ENCODE data around the gene RRP7A.
"Not testable (repeated sequence)": the region's sequence is repeated elsewhere in the genome, so short reads cannot be mapped to it uniquely, and the experiment has no call there.

RRP7A gene

GRCh38 chr22:42499773-42500160 lies 19.8 kb downstream of the RRP7A start:
- not testable (repeated sequence) for DNase-seq (ENCODE audit: low read depth, low spot score)

GRCh38 chr22:42495533-42496141 lies 24.0 kb downstream of the RRP7A start:
- DNase-seq (ENCODE audit: low read depth, low spot score) = not testable (repeated sequence)

GRCh38 chr22:42493393-42493792 lies 26.2 kb downstream of the RRP7A start:
- peak; percentile 29 for DNase-seq (ENCODE audit: low read depth, low spot score)

- no peak for DNase-seq (ENCODE audit: low read depth, low spot score)
These were observed 27.3 kb downstream of the RRP7A start for GRCh38 chr22:42492323-42492690.

- no peak for DNase-seq (ENCODE audit: low read depth, low spot score)
These were observed 29.3 kb downstream of the RRP7A start for GRCh38 chr22:42490243-42490832.

GRCh38 chr22:42489000-42489399 lies 30.6 kb downstream of the RRP7A start:
- no peak for DNase-seq (ENCODE audit: low read depth, low spot score)

GRCh38 chr22:42484506-42484905 lies 35.1 kb downstream of the RRP7A start:
- no peak for DNase-seq (ENCODE audit: low read depth, low spot score)

- DNase-seq (ENCODE audit: low read depth, low spot score) = not testable (repeated sequence)
These were observed 35.9 kb downstream of the RRP7A start for GRCh38 chr22:42483610-42484223.

- no peak for DNase-seq (ENCODE audit: low read depth, low spot score)
These were observed 44.5 kb downstream of the RRP7A start for GRCh38 chr22:42475122-42475521.

GRCh38 chr22:42473484-42474193 lies 46.0 kb downstream of the RRP7A start:
- DNase-seq (ENCODE audit: low read depth, low spot score) = peak; percentile 66

GRCh38 chr22:42472671-42473070 lies 46.9 kb downstream of the RRP7A start:
- no peak for DNase-seq (ENCODE audit: low read depth, low spot score)

GRCh38 chr22:42471441-42471840 lies 48.2 kb downstream of the RRP7A start:
- DNase-seq (ENCODE audit: low read depth, low spot score) = no peak

GRCh38 chr22:42470366-42471082 lies 49.1 kb downstream of the RRP7A start:
- no peak for DNase-seq (ENCODE audit: low read depth, low spot score)

GRCh38 chr22:42468841-42469240 lies 50.8 kb downstream of the RRP7A start:
- DNase-seq (ENCODE audit: low read depth, low spot score) = no peak

- DNase-seq (ENCODE audit: low read depth, low spot score) = no peak
These were observed 57.6 kb downstream of the RRP7A start for GRCh38 chr22:42462016-42462415.

GRCh38 chr22:42461511-42461910 lies 58.1 kb downstream of the RRP7A start:
- DNase-seq (ENCODE audit: low read depth, low spot score) = no peak
